Measurements from ENCODE around the gene TRIP13.

DNA sequence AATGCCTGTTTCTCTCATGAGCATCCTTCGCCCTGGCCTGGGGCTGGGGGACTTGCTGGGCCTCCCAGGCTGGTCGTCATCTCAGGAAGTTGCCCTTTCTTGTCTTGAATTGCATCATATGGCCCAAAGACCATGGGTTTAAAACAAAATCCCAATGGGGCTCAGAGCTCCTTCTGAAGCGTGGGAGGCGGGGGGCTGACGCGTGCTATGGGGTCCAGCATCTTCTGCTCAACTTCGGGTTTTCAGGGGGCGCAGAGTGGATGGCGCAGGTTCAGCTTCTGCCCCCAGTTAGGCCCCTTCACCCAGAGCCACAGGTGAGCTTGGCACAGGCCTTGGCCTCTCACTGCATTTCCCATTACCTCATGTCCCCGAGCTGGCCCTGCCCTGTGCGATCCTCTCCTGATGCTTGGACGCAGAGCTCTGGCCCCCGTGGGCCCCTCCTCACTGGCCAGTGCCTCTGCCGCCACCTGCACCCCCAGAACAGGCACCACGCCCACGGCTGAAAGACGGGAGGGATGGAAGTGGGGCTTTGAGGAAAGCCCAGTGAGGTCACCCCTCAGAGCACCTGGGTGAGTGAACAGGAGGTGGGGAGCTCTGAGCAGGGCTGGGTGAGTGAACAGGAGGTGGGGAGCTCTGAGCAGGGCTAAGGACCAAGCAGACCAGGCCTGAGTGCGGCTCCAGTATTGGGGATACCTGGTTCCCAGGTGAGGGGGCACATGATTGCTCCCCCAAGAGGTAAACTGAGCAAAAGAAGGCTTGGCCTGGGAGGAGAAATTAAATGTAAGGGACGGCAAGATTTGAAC lies 56.0 kb downstream of the TRIP13 start:
- TF ChIP-seq, protein P1, sequence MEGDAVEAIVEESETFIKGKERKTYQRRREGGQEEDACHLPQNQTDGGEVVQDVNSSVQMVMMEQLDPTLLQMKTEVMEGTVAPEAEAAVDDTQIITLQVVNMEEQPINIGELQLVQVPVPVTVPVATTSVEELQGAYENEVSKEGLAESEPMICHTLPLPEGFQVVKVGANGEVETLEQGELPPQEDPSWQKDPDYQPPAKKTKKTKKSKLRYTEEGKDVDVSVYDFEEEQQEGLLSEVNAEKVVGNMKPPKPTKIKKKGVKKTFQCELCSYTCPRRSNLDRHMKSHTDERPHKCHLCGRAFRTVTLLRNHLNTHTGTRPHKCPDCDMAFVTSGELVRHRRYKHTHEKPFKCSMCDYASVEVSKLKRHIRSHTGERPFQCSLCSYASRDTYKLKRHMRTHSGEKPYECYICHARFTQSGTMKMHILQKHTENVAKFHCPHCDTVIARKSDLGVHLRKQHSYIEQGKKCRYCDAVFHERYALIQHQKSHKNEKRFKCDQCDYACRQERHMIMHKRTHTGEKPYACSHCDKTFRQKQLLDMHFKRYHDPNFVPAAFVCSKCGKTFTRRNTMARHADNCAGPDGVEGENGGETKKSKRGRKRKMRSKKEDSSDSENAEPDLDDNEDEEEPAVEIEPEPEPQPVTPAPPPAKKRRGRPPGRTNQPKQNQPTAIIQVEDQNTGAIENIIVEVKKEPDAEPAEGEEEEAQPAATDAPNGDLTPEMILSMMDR (IDR thresholded peaks at IDR 0.05 in 2 of 3, conservative IDR thresholded peaks at IDR 0.05 in 1 of 3; ENCODE audit: insufficient read depth in 2 of 3, low read depth in 1 of 3, low read length in 3 of 3): no peak
- TF ChIP-seq ZFP1 (CRISPR knock-in tag; IDR thresholded peaks at IDR 0.05) (no peak), RB1 (IDR thresholded peaks at IDR 0.05; ENCODE audit: low read depth) (no peak), HNRNPUL1 (IDR thresholded peaks at IDR 0.05; ENCODE audit: low read length) (no peak), MYNN (IDR thresholded peaks at IDR 0.05) (no peak), MYNN (CRISPR knock-in tag; IDR thresholded peaks at IDR 0.05) (no peak), HMGN3 (IDR thresholded peaks at IDR 0.05; ENCODE audit: borderline replicate concordance, extremely low read depth, insufficient read length, low read depth, low read length) (no peak), EP300 (IDR thresholded peaks at IDR 0.05; ENCODE audit: low read length) (no peak; the same call in 1 of the 2 replicates), POLR2AphosphoS5 (IDR thresholded peaks at IDR 0.05; ENCODE audit: control insufficient read depth, insufficient read depth, low read depth, low read length) (no peak), JUND (IDR thresholded peaks at IDR 0.05; ENCODE audit: borderline replicate concordance, low read depth, low read length) (no peak), JUND (tag; IDR thresholded peaks at IDR 0.05; ENCODE audit: borderline replicate concordance, low read depth, low read length) (no peak), SETDB1 (IDR thresholded peaks at IDR 0.05; ENCODE audit: low read length) (no peak), NFATC3 (IDR thresholded peaks at IDR 0.05) (no peak), MCM2 (IDR thresholded peaks at IDR 0.05; ENCODE audit: low read depth) (no peak)
- TF ChIP-seq, protein P2, sequence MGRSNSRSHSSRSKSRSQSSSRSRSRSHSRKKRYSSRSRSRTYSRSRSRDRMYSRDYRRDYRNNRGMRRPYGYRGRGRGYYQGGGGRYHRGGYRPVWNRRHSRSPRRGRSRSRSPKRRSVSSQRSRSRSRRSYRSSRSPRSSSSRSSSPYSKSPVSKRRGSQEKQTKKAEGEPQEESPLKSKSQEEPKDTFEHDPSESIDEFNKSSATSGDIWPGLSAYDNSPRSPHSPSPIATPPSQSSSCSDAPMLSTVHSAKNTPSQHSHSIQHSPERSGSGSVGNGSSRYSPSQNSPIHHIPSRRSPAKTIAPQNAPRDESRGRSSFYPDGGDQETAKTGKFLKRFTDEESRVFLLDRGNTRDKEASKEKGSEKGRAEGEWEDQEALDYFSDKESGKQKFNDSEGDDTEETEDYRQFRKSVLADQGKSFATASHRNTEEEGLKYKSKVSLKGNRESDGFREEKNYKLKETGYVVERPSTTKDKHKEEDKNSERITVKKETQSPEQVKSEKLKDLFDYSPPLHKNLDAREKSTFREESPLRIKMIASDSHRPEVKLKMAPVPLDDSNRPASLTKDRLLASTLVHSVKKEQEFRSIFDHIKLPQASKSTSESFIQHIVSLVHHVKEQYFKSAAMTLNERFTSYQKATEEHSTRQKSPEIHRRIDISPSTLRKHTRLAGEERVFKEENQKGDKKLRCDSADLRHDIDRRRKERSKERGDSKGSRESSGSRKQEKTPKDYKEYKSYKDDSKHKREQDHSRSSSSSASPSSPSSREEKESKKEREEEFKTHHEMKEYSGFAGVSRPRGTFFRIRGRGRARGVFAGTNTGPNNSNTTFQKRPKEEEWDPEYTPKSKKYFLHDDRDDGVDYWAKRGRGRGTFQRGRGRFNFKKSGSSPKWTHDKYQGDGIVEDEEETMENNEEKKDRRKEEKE (IDR thresholded peaks at IDR 0.05; ENCODE audit: borderline replicate concordance in 1 of 2, control insufficient read depth in 1 of 2, low read depth in 2 of 2, low read length in 1 of 2): no peak

All from K562 (cell line).